Esophagus muscularis mucosa (tissue), 4 donors: ENCODE results near the gene RNMT. TPM values are rescaled to one million over a fixed set of nuclear protein-coding genes. Genes with fewer than 3 reads are reported as not detected.
"Not testable (repeated sequence)": the region's sequence is repeated elsewhere in the genome, so short reads cannot be mapped to it uniquely, and the experiment has no call there.

Experiments used
- DNase-seq: peaks from one replicate; pipeline ENCODE4 v3.0.0-alpha.2; 2017; ENCODE audit errors: extremely low spot score
- H3K27ac ChIP-seq, 4 donors: fragments of 200-600 bp; sonication (generic); replicated peaks in 1 of 4; 1 replicate in 3 of 4; 2 replicates in 1 of 4; pipeline ENCODE4 v1.5.1; 2016 to 2019; ENCODE audit warnings: mild to moderate bottlenecking in 1 of 4
- H3K27me3 ChIP-seq, 4 donors: fragments of 200-600 bp; sonication (generic); one replicate each; pipeline versions ENCODE4 v1.5.1 to v1.6.0; 2016 to 2019
- H3K36me3 ChIP-seq, 4 donors: fragments of 200-600 bp; sonication (generic); one replicate each; pipeline ENCODE4 v1.5.1; 2016 to 2019
- H3K4me1 ChIP-seq, 4 donors: fragments of 200-600 bp; sonication (generic); one replicate each; pipeline ENCODE4 v1.5.1; 2016 to 2019
- H3K4me3 ChIP-seq, 4 donors: fragments of 200-600 bp; sonication (generic); 1 replicate in 2 of 4; 2 replicates in 2 of 4; pipeline ENCODE4 v1.5.1; 2016 to 2019; ENCODE audit warnings: mild to moderate bottlenecking in 4 of 4, moderate library complexity in 1 of 4
- H3K9me3 ChIP-seq, 4 donors: fragments of 200-600 bp; sonication (generic); 1 replicate in 3 of 4; 2 replicates in 1 of 4; pipeline ENCODE4 v1.5.1; 2016 to 2019
- EP300 ChIP-seq: sonication (generic); formaldehyde crosslinking; IDR thresholded peaks from one replicate; pipeline ENCODE4 v1.6.1; 2017; ENCODE audit warnings: antibody characterized with exemption
- POLR2A ChIP-seq: fragments of 450-650 bp; IDR thresholded peaks from one replicate; pipeline ENCODE4 v1.6.1; 2017; ENCODE audit warnings: antibody characterized with exemption, moderate library complexity, mild to moderate bottlenecking, low read depth
- POLR2AphosphoS5 ChIP-seq, 2 donors: sonication (generic); formaldehyde crosslinking; IDR thresholded peaks; one replicate each; pipeline ENCODE4 v1.6.1; 2017; ENCODE audit warnings: antibody characterized with exemption in 2 of 2
- WGBS: methylation state at CpG from one replicate; pipeline ENCODE4 v1.1.5; 2018; 5-methylcytosine and 5-hydroxymethylcytosine counted together
- intact Hi-C: fragments of 100-400 bp; cut with DNase I; formaldehyde crosslinking; loops from one replicate; pipeline ENCODE4 v1.15.1; 2023
- total RNA-seq, 4 donors: library from RNA; depleted of rRNA; stranded (reverse); fragments of >200 nt; gene quantifications; one replicate each; pipeline versions ENCODE4 v1.1.0 to v1.2.1, GENCODE V29; 2016
- TF ChIP-seq, protein P1 (sequence below), 3 experiments: fragments of 200-600 bp in 2 of 3; fragments of 450-650 bp in 1 of 3; sonication (generic) in 2 of 3; IDR thresholded peaks; one replicate each; pipeline ENCODE4 v1.5.1; 2017 to 2019; ENCODE audit warnings: antibody characterized with exemption in 3 of 3, mild to moderate bottlenecking in 2 of 3, moderate library complexity in 1 of 3

The RNMT gene
- total RNA-seq, result 10 to 100 TPM; 14.1 to 23.7 (median 19.8) TPM

GRCh38 chr18:13726232-13726971, at the start of gene RNMT, which contains the start of gene FAM210A:
TSS of gene RNMT (plus strand) at chr18:13726673. CDS start at chr18:13731518, 4,845 bp downstream.
TSS of gene FAM210A (minus strand) at chr18:13726558. CDS start at chr18:13682077, 44,481 bp downstream.
- TF ChIP-seq POLR2A (peak; percentile 44), POLR2AphosphoS5 (IDR thresholded peaks at IDR 0.05) (peak; percentile 97 to 100), EP300 (no peak)
- TF ChIP-seq, protein P1, sequence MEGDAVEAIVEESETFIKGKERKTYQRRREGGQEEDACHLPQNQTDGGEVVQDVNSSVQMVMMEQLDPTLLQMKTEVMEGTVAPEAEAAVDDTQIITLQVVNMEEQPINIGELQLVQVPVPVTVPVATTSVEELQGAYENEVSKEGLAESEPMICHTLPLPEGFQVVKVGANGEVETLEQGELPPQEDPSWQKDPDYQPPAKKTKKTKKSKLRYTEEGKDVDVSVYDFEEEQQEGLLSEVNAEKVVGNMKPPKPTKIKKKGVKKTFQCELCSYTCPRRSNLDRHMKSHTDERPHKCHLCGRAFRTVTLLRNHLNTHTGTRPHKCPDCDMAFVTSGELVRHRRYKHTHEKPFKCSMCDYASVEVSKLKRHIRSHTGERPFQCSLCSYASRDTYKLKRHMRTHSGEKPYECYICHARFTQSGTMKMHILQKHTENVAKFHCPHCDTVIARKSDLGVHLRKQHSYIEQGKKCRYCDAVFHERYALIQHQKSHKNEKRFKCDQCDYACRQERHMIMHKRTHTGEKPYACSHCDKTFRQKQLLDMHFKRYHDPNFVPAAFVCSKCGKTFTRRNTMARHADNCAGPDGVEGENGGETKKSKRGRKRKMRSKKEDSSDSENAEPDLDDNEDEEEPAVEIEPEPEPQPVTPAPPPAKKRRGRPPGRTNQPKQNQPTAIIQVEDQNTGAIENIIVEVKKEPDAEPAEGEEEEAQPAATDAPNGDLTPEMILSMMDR (IDR thresholded peaks at IDR 0.05), result peak in 1 of 3 experiments; percentile 27
- no peaks in the 10 kb centered on the region for H3K9me3 ChIP-seq
- WGBS, result 0% methylated on average over 9 of the region's 76 CpGs
- no peaks in the 10 kb centered on the region for H3K27me3 ChIP-seq
- no peaks in the 10 kb centered on the region for H3K36me3 ChIP-seq
- peak within 1 kb of the TSS; percentile 90 to 97 (median 94) for H3K4me3 ChIP-seq
- H3K4me1 ChIP-seq, result peaks cover 26 to 49% (median 39%) of the 10 kb centered on the region in 4 donors
- peak; percentile 99 for DNase-seq
- peak within 1 kb of the TSS; percentile 94 to 96 (median 95) for H3K27ac ChIP-seq
- intact Hi-C loops, result no loop called here

DNA sequence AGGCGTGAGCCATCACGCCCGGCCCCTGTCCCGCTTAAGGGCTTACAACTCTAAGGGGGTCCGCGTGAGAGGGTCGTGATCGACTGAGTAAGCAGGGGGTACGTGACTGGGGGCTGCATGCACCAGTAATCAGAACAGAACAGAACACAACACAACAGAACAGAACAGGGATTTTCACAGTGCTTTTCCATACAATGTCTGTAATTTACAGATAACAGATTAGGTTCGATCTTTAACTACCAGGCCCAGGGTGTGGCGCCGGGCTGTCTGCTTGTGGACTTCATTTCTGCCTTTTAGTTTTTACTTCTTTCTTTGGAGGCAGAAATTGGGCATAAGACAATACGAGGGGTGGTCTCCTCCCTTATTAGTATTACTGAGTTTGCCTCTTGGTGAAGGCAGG, 49.1 kb upstream of the RNMT start:
- peaks cover 9 to 34% (median 28%) of the 10 kb centered on the region in 4 donors for H3K4me1 ChIP-seq
- H3K27me3 ChIP-seq, H3K4me3 ChIP-seq, H3K36me3 ChIP-seq, DNase-seq, intact Hi-C loops, H3K9me3 ChIP-seq, H3K27ac ChIP-seq: not testable (repeated sequence)
- 98% methylated on average over 13 of the region's 13 CpGs for WGBS

GRCh38 chr18:13680612-13681011, 45.9 kb upstream of the RNMT start:
- no peak for TF ChIP-seq POLR2AphosphoS5 (IDR thresholded peaks at IDR 0.05)
- TF ChIP-seq POLR2A, result no peak
- TF ChIP-seq, protein P1 (IDR thresholded peaks at IDR 0.05), result peak; percentile 60 to 72 (median 67)
- Histone ChIP-seq H3K27me3 (no peaks in the 10 kb centered on the region), H3K4me3 (no peak overlapping the region), H3K4me1 (peaks cover 7 to 32% (median 24%) of the 10 kb centered on the region in 4 donors), H3K36me3 (no peaks in the 10 kb centered on the region), H3K9me3 (no peaks in the 10 kb centered on the region), H3K27ac (peak overlapping the region in 2 of 4 donors; percentile 2 to 31)
- DNase-seq, result no peak
- intact Hi-C loops, result no loop called here
- WGBS, result 54% methylated on average over 5 of the region's 5 CpGs

DNA sequence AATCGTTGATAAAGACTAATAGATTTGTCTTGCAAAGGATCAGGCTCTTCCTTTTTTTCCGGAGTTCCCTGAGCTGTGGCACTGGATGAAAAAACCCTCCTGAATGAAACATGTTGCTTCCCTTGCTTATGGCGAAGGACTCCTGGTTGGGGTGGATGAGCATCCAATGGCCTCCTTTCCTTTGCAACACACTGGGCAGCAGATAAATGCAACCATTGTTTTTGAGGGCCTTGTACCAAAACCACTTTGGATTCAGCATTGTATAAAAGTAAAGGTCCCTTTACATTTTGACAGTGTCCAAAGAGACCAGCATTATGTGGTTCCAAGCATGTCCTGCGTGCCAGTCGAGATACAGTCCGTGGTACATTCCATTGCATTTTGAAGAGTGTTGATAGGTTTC, 44.8 kb upstream of the RNMT start:
- Histone ChIP-seq H3K4me3 (no peak overlapping the region), H3K36me3 (no peaks in the 10 kb centered on the region), H3K9me3 (no peaks in the 10 kb centered on the region), H3K27ac (no peak overlapping the region), H3K4me1 (peaks cover 7 to 32% (median 24%) of the 10 kb centered on the region in 4 donors), H3K27me3 (no peaks in the 10 kb centered on the region)
- intact Hi-C loops, result no loop called here
- no peak for DNase-seq
- TF ChIP-seq EP300 (no peak), POLR2A (no peak)
- WGBS, result 92% methylated on average over 6 of the region's 6 CpGs

GRCh38 chr18:13684546-13684945, 41.9 kb upstream of the RNMT start:
- no peak for DNase-seq
- TF ChIP-seq, protein P1 (IDR thresholded peaks at IDR 0.05), result no peak
- no peak for TF ChIP-seq EP300
- TF ChIP-seq POLR2AphosphoS5 (IDR thresholded peaks at IDR 0.05), result no peak
- H3K27ac ChIP-seq, result no peak overlapping the region
- 92% methylated on average over 4 of the region's 4 CpGs for WGBS
- no peaks in the 10 kb centered on the region for H3K36me3 ChIP-seq
- no peaks in the 10 kb centered on the region for H3K9me3 ChIP-seq
- H3K4me3 ChIP-seq, result no peak overlapping the region
- intact Hi-C loops, result no loop called here
- peaks cover 7 to 24% (median 12%) of the 10 kb centered on the region in 4 donors for H3K4me1 ChIP-seq
- no peaks in the 10 kb centered on the region for H3K27me3 ChIP-seq
